Cardiac muscle cell (in vitro differentiated cells and primary cell): ENCODE results near the gene ZNF287. TPM values are rescaled to one million over a fixed set of nuclear protein-coding genes. Genes with fewer than 3 reads are reported as not detected.

Experiments used
- DNase-seq, 2 donors: peaks; one replicate each; pipeline versions ENCODE4 v3.0.0 to v3.0.0-alpha.2; 2010 to 2017; ENCODE audit warnings: low read depth in 1 of 2, low spot score in 1 of 2
- H3K27ac ChIP-seq: fragments of 200-600 bp; sonication (generic); 2 replicates; pipeline ENCODE4 v1.5.1; 2016
- H3K27me3 ChIP-seq: fragments of 200-600 bp; sonication (generic); 2 replicates; pipeline ENCODE4 v1.6.0; 2016; ENCODE audit warnings: control low read depth
- H3K36me3 ChIP-seq: fragments of 200-600 bp; sonication (generic); 2 replicates; pipeline ENCODE4 v1.5.1; 2016; ENCODE audit warnings: control low read depth
- H3K4me1 ChIP-seq: fragments of 200-600 bp; sonication (generic); 2 replicates; pipeline ENCODE4 v1.8.1; 2017; ENCODE audit warnings: low read depth, mild to moderate bottlenecking, mixed run types
- H3K4me3 ChIP-seq: fragments of 200-600 bp; sonication (generic); 2 replicates; pipeline ENCODE4 v1.5.1; 2016; ENCODE audit warnings: mild to moderate bottlenecking
- H3K9me3 ChIP-seq: fragments of 200-600 bp; sonication (generic); 2 replicates; pipeline ENCODE4 v1.5.1; 2017; ENCODE audit warnings: low read depth, mild to moderate bottlenecking, control low read depth
- polyA plus RNA-seq: library from polyadenylated mRNA; unstranded; fragments of >200 nt; fragmentation: Nextera tagmentation; extraction: Ambion mirVana; gene quantifications from 2 replicates; pipeline ENCODE4 v1.2.1, GENCODE V29; 2016
- total RNA-seq: library from RNA; depleted of rRNA; stranded (reverse); fragments of >200 nt; gene quantifications from 2 replicates; pipeline ENCODE4 v1.2.3, GENCODE V29; 2016
- TF ChIP-seq, protein P1 (sequence below): IDR thresholded peaks from 2 replicates; pipeline ENCODE4 v1.5.1; 2012; ENCODE audit warnings: low read depth, mild to moderate bottlenecking, low read length

The ZNF287 gene
- total and polyA plus RNA-seq, 2 experiments from 2014 or later: 24.1 to 28.9 TPM

DNA sequence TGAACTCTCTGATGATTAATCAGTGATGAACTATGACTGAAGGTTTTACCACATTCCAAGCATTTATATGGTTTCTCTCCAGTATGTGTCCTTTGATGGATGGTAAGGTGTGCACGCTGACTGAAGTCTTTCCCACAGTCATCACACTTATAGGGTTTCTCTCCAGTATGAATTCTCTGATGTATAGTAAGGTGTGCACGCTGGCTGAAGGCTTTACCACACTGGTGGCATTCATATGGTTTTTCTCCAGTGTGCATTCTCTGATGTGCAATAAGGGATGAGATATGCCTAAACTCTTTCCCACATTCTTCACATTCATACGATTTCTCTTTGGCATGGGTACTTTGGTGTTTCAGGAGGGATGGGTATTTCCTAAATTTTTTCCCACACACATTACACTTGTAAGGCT lies 16.4 kb downstream of the ZNF287 start:
- TF ChIP-seq, protein P1, sequence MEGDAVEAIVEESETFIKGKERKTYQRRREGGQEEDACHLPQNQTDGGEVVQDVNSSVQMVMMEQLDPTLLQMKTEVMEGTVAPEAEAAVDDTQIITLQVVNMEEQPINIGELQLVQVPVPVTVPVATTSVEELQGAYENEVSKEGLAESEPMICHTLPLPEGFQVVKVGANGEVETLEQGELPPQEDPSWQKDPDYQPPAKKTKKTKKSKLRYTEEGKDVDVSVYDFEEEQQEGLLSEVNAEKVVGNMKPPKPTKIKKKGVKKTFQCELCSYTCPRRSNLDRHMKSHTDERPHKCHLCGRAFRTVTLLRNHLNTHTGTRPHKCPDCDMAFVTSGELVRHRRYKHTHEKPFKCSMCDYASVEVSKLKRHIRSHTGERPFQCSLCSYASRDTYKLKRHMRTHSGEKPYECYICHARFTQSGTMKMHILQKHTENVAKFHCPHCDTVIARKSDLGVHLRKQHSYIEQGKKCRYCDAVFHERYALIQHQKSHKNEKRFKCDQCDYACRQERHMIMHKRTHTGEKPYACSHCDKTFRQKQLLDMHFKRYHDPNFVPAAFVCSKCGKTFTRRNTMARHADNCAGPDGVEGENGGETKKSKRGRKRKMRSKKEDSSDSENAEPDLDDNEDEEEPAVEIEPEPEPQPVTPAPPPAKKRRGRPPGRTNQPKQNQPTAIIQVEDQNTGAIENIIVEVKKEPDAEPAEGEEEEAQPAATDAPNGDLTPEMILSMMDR: no peak
- no peak for DNase-seq
- Histone ChIP-seq H3K36me3 (peaks cover 24% of the 10 kb centered on the region), H3K9me3 (peaks cover 3% of the 10 kb centered on the region), H3K27ac (no peak overlapping the region), H3K4me3 (no peak overlapping the region), H3K27me3 (no peaks in the 10 kb centered on the region), H3K4me1 (no peaks in the 10 kb centered on the region)

DNA sequence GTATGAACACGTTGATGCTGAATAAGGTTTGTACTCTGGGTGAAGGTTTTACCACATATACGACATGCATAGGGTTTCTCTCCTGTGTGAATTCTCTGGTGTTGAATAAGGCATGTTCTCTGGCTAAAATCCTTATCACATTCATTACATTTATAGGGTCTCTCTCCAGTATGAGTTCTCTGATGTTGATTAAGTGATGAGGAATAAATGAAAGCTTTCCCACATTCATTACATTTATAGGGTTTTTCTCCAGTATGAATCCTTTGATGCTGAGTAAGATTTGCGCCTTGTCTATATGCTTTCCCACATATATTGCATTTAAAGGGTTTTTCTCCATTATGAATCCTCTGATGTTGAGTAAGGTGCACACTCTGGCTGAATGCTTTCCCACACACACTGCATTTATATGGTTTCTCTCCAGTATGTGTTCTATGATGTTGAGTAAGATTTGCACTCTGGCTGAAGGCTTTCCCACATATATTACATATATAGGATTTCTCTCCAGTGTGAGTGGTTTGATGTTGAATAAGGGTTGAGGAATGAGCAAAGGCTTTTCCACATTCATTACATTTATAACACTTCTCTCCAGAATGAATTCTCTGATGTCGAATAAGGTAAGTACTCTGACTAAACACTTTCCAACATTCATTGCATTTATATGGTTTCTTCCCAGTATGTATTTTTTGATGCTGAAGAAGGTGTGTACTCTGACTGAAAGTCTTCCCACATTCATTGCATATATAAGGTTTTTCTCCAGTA lies 16.9 kb downstream of the ZNF287 start:
- no peak for DNase-seq
- H3K9me3 ChIP-seq: peaks cover 3% of the 10 kb centered on the region
- H3K4me3 ChIP-seq: no peak overlapping the region
- H3K27ac ChIP-seq: no peak overlapping the region
- H3K4me1 ChIP-seq: no peaks in the 10 kb centered on the region
- peaks cover 24% of the 10 kb centered on the region for H3K36me3 ChIP-seq
- TF ChIP-seq, protein P1: no peak
- H3K27me3 ChIP-seq: no peaks in the 10 kb centered on the region

DNA sequence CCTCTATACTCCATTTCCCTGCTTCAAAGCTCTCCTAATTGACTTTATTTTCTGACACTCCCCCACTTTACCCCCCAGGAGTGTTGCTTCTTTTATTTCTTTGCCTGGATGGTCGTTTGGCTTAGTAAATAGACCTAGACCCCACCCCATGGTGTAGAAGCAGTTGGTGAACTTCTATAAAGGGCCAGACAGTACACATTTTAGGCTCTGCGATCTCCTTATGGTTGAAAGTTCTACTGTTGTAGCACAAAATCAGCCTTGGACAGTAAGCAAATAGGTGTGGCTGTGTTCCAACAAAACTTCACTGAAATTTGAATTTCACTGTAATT lies 31.9 kb downstream of the ZNF287 start:
- no peaks in the 10 kb centered on the region for H3K36me3 ChIP-seq
- no peak for DNase-seq
- no peaks in the 10 kb centered on the region for H3K27me3 ChIP-seq
- no peaks in the 10 kb centered on the region for H3K4me1 ChIP-seq
- H3K4me3 ChIP-seq: no peak overlapping the region
- no peaks in the 10 kb centered on the region for H3K9me3 ChIP-seq
- TF ChIP-seq, protein P1: no peak
- no peak overlapping the region for H3K27ac ChIP-seq

DNA sequence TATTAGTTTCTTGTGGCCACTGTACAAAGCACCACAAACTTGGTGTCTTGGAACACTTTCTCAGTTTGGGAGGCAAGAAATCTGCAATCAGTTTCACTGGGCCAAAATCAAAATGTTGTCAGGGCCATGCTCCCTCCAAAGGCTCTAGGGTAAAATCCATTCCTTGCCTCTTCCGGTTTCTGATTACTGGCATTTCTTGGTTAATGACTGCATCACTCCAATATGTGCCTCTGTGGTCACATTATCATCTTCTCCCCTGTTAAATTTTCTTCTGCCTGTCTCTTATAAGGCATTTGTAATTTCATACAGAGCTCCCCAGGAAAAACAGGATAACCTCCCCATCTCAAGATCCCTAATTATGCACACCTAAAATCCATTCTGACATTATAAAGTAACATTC lies 34.8 kb downstream of the ZNF287 start:
- TF ChIP-seq, protein P1: no peak
- Histone ChIP-seq H3K36me3 (no peaks in the 10 kb centered on the region), H3K27me3 (no peaks in the 10 kb centered on the region), H3K4me3 (no peak overlapping the region), H3K4me1 (no peaks in the 10 kb centered on the region), H3K9me3 (no peaks in the 10 kb centered on the region), H3K27ac (no peak overlapping the region)
- DNase-seq: peak in 1 of 2 donors; percentile 23

GRCh38 chr17:16529906-16530305 lies 39.1 kb downstream of the ZNF287 start:
- no peaks in the 10 kb centered on the region for H3K9me3 ChIP-seq
- H3K4me3 ChIP-seq: no peak overlapping the region
- no peak overlapping the region for H3K27ac ChIP-seq
- no peak for DNase-seq
- H3K36me3 ChIP-seq: no peaks in the 10 kb centered on the region
- TF ChIP-seq, protein P1: no peak
- no peaks in the 10 kb centered on the region for H3K4me1 ChIP-seq
- H3K27me3 ChIP-seq: no peaks in the 10 kb centered on the region
